Activated CD4-positive, alpha-beta T cell treated with anti-CD3 and anti-CD28 coated beads for 4 hours (primary cell): ENCODE results near the gene OSBP2.
A peak's percentile ranks its signal among the peaks of the same experiment; 100 is the strongest.
"Not testable (repeated sequence)": the region's sequence is repeated elsewhere in the genome, so short reads cannot be mapped to it uniquely, and the experiment has no call there.

Experiments
- DNase-seq, 2 donors: peaks; one replicate each; pipeline ENCODE4 v3.0.0-alpha.2; 2020

OSBP2 gene

DNA sequence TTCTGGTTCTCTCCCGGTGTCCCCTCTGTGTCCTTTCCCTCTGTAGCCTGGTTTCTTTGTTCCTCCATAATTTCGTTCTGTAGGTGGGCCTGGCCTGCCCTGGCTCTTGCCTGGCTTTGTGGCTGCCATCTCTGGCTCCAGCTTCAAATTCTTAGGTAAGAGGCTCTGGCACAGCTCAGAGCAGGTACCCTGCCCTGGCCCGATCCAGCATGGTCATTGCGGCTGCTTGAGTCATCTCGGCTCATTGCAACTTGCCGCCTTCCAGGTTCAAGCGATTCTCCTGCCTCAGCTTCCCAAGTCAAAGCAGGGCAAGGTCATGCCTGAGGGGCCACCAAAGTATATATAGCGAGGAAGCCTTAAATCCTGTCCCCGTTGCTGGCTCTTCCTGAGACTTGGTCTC is 76.0 kb downstream of the OSBP2 start:
- no peak for DNase-seq

GRCh38 chr22:30773919-30774318 is 79.2 kb downstream of the OSBP2 start:
- no peak for DNase-seq

DNA sequence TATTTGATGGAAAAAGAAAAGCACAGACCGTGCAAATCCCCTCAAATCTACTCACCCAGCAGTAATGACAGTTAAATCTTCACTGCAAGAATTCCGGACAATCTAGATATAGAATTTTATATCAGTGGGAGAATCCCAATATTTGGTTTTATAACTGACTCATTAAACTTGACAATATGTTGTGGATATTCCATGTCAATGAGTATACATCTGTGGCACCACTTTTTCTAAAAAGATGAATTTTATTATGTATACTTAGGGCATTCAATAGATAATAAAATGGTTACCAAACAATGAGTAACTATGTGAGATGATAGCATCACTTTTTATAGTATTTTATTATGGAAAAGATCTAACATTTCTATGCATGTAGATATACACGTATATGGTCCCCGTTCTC is 79.9 kb downstream of the OSBP2 start:
- DNase-seq = no peak

- DNase-seq = no peak
Observed at GRCh38 chr22:30776476-30776875, 81.8 kb downstream of the OSBP2 start.

DNA sequence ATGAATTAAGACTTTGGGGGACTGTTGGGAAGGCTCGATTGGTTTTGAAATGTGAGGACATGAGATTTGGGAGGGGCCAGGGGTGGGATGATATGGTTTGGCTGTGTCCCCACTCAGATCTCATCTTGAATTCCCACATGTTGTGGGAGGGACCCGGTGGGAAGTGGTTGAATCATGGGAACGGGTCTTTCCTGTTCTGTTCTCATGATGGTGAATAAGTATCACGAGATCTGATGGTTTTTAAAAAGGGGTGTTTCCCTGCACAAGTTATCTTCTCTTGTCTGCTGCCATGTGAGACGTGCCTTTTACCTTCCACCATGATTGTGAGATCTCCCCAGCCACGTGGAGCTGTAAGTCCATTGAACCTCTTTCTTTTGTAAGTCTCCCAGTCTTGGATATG is 82.5 kb downstream of the OSBP2 start:
- not testable (repeated sequence) for DNase-seq

- no peak for DNase-seq
Observed at GRCh38 chr22:30777587-30777986, 82.9 kb downstream of the OSBP2 start.

- DNase-seq = no peak
Observed at GRCh38 chr22:30778261-30778660, 83.6 kb downstream of the OSBP2 start.

GRCh38 chr22:30780026-30780425 is 85.4 kb downstream of the OSBP2 start:
- no peak for DNase-seq

- DNase-seq = no peak
Observed at GRCh38 chr22:30781271-30781875, 86.7 kb downstream of the OSBP2 start.

DNA sequence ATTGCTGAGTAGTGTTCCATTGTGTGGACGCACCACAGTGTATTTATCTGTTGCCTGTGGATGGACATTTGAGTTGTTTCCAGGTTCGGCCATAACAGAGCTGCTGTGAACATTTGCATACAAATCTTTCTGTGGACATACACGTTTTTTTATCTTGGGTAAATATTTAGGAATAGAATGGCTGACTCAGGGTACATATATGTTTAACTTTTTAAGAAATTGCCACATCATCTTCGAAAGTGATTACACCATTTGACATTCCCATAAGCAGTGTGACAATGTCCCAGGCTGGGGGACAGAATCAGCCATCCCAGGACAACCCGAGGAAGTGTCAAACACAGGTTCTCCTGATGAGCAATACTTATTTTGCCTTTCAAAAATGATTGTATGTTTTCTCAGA is 87.9 kb downstream of the OSBP2 start:
- no peak for DNase-seq

- DNase-seq = no peak
Observed at GRCh38 chr22:30783021-30783420, 88.3 kb downstream of the OSBP2 start.

- DNase-seq = no peak
Observed at GRCh38 chr22:30785527-30785926, 90.9 kb downstream of the OSBP2 start.

GRCh38 chr22:30790366-30790765 is 95.7 kb downstream of the OSBP2 start:
- DNase-seq = no peak

- DNase-seq = no peak
Observed at GRCh38 chr22:30792456-30792855, 97.8 kb downstream of the OSBP2 start.

DNA sequence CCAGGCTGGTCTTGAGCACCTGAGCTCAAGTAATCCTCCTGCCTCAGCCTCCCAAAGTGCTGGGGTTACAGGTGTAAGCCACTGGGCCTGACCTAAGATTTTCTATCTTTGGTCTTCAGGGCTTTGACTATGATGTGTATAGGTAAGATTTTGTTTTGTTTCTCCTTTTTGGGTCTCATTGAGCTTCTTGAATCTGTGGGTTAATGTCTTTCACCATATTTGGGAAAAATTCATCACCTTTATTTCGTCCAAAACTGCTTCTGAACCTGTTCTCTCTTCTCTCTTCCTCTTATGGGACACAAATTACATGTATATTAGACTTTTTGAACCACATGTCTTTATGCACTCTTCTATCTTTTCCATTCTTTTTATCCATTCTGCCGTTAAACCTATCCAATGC is 100.4 kb downstream of the OSBP2 start:
- DNase-seq = no peak

- DNase-seq = no peak
Observed at GRCh38 chr22:30801695-30802094, 107.0 kb downstream of the OSBP2 start.

- DNase-seq = peak; percentile 29 to 34
Observed at GRCh38 chr22:30802202-30803166, 107.8 kb downstream of the OSBP2 start.

DNA sequence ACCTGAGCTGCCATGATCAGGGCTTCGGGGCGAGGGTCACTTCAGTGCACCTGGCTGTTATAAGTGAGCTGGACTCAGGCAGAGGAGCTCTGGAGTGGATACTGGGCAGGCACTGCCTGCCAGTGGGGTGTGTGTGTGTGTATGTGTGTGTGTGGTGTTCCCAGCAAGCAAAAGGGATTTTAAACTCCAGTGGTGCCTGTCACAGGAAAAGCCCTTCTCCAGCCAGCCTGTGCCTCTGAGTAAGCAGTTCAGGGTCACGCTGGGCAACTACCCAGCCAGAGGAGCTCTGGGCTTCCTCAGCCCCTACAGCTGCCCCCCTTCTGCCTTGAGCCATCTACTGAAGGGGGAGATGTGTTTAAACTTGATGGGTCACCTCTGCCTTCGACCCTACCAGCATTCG is 109.0 kb downstream of the OSBP2 start:
- DNase-seq = no peak

GRCh38 chr22:30804626-30805025 is 110.0 kb downstream of the OSBP2 start:
- DNase-seq = no peak

DNA sequence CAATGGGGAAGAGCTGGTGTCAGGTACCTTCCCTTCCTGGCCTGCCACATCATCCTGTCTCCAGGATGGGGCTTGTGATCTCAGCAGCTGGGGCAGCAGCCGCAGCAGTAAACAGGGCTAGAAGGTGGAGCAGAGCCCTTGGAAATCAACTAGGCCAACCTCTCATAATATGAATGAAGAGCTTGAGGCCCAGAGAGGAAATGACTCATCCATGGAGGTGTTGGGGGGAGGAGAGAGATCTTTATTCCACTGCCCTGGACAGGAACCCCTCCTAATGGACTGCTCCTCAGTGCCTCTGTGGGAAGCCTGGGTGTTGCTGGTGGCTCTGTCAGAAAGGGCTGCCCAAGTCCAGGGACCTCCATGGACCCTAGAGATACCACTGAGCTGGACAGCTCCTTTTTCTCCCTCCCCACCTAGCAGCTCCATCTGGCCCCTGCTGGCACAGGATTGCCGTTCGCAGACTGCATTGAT is 111.8 kb downstream of the OSBP2 start:
- no peak for DNase-seq

DNA sequence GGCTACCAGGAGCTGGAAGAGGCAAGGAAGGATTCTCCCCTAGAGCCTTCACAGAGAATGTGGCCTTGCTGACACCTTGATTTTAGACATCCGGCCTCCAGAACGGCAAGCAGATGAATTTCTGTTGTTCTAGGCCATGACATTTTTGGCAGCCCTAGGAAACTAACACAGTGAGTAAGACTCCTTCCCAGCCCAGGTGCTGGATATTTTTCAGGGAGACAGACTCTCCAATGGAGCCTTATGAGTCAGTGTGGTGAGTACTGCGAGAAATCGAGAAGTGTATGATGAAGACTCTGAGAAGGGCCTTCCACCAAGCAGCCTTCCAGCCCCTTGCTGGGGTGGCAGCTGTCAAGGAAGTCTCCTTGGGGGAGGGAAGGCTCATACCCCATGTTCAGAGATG is 114.4 kb downstream of the OSBP2 start:
- DNase-seq = no peak

GRCh38 chr22:30810105-30810504 is 115.4 kb downstream of the OSBP2 start:
- no peak for DNase-seq

GRCh38 chr22:30813936-30814335 is 119.3 kb downstream of the OSBP2 start:
- DNase-seq = no peak

GRCh38 chr22:30816413-30816812 is 121.7 kb downstream of the OSBP2 start:
- no peak for DNase-seq
